Loucy (cell line): ENCODE data around the gene NBAS.

ENCODE experiments used
- CTCF ChIP-seq: fragments of 200-600 bp; sonication (generic); conservative IDR thresholded peaks from 2 replicates; pipeline ENCODE4 v1.5.1; 2014; ENCODE audit warnings: mild to moderate bottlenecking, antibody characterized with exemption, low read length
- EZH2phosphoT487 ChIP-seq: fragments of 200-600 bp; IDR thresholded peaks from 2 replicates; pipeline ENCODE4 v1.6.1; 2018; ENCODE audit warnings: antibody characterized with exemption, mild to moderate bottlenecking, moderate library complexity, borderline replicate concordance

GRCh38 chr2:15225131-15225530 is 336.0 kb downstream of the NBAS start:
- TF ChIP-seq CTCF: no peak
- TF ChIP-seq EZH2phosphoT487: no peak
